Measurements from ENCODE around the gene STX8.

The STX8 gene

DNA sequence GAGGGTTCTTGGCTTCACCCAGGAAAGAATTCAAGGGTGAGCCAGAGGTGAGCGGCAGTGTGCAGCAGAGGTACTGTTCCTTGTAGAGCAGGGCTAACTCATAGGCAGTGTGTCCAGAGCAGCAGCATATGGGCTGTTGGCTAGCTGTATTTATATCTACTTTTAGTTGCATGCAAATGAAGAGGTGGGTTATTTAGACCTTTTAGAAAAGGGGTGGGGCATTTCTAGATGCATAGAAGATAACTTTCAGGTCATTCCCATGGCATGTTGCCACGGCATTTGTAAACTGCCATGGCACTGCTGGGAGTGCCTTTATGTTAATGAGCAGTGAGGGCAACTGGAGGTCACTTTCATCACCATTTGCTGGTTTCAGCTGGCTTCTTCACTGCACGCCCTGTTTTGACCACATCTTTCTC, 141.0 kb downstream of the STX8 start:
- DNase-seq: no peak

DNA sequence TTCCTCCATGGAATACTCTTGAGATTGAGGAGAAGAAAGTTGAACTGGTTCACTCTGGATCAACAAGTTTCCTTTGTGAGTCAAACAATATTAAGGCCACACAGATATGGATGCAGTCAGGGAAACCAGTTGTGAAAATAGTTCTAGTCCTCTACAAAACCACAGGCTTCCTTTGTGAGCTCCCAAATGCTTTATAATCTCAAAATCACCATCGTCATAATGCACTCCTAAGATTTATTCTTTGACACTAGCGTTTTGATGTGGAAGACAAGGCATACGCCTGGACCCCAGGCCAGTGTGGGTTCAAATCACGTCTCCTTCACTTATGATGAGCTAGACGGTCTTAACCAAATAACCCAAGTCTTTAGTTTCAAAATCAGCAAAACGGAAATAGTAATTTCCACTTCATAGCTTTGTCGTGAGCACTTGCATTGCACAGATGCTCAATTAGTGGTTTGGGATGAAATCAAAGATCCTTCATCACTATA, 142.6 kb downstream of the STX8 start:
- DNase-seq: no peak

GRCh38 chr17:9432134-9432885, 143.3 kb downstream of the STX8 start:
- no peak for DNase-seq

DNA sequence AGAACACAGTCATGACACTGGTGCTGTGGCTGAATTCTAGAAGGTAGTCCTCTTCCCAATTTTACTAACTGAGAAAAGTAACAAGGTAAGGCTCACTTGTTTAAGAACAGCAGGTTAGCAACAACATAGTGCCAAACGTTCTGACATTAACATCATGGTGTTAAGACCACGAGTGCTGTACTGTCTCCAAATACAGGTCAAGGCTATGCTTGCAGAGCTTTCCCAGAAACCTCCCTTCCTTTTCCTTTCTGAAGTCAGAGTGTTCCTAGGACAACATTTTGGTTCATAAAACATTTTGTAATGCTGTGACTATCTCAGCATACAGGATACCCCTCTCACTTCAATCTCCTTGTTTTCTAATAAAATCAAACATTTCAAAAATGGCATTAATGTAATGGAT, 144.0 kb downstream of the STX8 start:
- DNase-seq: no peak

DNA sequence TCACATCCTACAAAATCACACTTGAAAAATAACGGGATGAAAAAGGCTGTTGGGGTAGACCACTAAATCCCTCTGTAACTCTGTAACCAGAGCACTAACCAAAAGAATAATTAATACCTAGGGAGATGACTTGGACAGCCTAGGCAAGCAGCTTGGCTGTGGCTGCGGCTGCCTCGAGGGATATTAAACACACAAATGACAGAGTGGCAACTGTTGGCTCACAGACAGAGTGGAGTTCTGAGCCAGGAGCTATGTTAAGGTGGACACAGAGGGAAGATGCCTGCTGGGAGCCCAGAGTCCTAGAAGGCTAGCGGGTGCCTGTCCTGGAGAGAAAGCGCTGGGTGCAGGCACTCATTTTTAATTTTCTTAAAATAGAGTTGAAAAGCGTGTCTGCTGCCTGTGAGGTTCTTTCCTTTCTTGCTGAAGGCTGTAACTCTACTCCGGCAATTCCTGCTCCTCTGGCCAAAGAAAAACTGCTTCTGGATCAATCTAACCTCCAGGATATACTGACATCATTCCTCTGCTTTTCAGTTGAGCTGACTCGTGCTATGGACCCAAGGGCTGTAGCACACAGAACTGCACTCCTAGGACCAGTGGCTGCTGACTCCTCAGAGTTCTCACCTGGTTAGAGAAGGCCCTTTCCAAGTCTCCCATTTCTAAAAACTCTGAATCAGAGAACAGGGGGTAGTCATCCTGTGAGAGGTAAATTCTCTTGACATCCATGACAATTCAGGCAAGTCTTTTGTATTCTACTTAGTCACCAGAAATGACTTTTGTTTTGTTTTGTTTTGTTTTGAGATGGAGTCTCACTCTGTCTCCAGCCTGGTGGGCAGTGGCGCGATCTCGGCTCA, 147.9 kb downstream of the STX8 start:
- DNase-seq: no peak

- DNase-seq: no peak
Measured at GRCh38 chr17:9424071-9424640, 151.5 kb downstream of the STX8 start.

- DNase-seq: no peak
Measured at GRCh38 chr17:9421525-9421924, 154.1 kb downstream of the STX8 start.

- DNase-seq: no peak
Measured at GRCh38 chr17:9419932-9420453, 155.6 kb downstream of the STX8 start.

- DNase-seq: no peak
Measured at GRCh38 chr17:9414471-9414870, 161.1 kb downstream of the STX8 start.

DNA sequence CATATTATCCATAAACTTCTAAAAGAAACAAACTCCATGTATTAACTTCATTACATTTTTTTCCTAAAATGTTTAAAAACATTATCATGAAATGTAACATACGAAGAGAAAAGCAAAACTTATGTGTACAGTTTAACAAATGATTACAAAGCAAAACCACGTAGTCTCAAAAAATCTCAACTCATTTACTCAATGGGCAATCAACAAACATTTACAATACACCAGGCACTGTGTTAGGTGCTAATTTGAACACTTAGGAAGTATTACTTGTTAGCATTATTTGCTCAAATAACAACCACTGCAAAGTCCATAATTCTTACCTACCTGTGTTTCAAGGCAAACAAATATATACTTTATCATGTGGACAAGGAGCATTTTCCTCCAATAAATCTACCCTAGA, 164.9 kb downstream of the STX8 start:
- DNase-seq: no peak

GRCh38 chr17:9410301-9410700, 165.3 kb downstream of the STX8 start:
- no peak for DNase-seq

DNA sequence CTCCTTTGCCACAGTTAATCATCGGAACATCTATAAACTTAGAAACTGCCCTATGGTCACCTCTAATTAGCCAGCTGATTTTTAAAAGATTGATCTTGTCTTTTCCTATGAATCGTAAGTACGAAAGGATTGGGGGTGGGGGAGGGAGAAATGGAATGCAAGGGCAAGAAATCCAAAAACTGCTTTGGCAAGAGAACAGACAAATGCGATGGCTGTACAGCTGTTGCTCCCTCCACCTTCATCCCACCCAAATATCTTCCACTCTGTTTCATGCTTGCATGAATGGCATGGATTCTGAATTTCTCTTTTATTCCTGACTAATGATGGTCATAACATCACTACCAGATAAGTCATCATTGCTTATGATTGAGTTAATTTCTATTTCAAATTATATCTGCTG, 165.7 kb downstream of the STX8 start:
- DNase-seq: no peak

GRCh38 chr17:9408868-9409829, 166.5 kb downstream of the STX8 start:
- no peak for DNase-seq

DNA sequence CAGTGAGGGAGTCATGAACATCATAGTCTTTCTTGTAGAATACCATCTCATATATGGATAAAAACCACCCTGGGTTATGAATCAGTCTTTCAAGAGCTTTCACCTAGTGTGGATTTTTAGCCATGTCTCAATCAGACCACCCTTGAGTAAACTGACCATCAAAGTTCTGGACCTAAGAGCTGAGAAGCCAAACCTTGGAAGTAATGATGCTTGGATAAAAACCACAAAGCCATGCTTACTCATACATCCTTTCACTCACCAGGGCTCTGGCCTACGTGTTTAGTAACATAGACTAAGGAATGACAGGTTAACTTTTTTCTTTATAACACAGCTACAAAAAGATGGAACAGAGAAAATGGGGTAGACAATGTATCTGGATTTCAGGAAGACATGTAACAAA, 167.2 kb downstream of the STX8 start:
- DNase-seq: no peak

DNA sequence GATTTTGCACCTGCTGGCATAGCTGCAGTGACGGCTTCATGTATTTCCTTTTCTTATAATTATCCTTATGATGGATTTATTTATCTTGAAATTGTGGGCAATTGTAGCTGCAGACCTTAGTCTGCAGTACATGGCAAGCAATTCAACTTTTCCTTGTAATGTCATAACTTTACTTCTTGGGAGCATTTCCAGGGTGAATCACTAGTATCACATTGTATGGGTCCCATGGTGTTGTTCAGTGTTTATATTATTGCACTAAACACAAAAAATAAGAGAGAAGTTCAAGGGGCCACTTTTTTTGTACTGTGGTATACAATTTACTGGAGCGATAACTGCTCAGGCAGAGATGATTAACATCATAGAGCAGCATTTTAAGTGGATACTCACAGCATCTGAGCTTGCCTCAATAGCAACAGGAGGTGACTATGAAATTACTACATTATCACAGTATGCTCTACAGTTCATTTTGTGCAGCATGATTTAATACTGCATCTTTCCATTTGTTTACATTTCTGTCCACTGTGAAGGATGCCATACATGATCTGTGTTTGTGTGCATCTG, 169.5 kb downstream of the STX8 start:
- DNase-seq: no peak

GRCh38 chr17:9403257-9403656, 172.4 kb downstream of the STX8 start:
- no peak for DNase-seq

- no peak for DNase-seq
Measured at GRCh38 chr17:9402590-9403199, 172.9 kb downstream of the STX8 start.

- no peak for DNase-seq
Measured at GRCh38 chr17:9401434-9401833, 174.2 kb downstream of the STX8 start.

DNA sequence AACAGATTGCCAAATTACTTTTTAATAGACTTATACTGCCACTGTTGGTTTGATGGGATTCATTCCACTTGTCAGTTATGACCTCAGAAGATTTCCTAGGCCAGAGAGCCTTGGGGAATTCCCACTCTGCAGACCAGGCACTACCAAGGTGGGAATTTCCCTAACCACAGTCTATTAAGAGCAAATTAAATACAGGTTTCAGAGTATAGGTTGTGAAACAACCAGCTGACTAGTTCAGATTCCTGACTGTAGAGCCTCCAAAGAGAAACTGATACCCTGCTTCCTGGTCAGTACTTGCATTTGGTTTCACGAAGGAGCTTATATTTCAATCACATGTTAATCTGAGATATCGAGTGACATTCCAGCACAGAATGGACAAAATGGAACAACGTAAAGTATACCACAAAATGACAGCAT, 186.5 kb downstream of the STX8 start:
- DNase-seq: no peak

GRCh38 chr17:9386401-9386800, 189.2 kb downstream of the STX8 start:
- DNase-seq: no peak

- no peak for DNase-seq
Measured at GRCh38 chr17:9383826-9384225, 191.8 kb downstream of the STX8 start.

DNA sequence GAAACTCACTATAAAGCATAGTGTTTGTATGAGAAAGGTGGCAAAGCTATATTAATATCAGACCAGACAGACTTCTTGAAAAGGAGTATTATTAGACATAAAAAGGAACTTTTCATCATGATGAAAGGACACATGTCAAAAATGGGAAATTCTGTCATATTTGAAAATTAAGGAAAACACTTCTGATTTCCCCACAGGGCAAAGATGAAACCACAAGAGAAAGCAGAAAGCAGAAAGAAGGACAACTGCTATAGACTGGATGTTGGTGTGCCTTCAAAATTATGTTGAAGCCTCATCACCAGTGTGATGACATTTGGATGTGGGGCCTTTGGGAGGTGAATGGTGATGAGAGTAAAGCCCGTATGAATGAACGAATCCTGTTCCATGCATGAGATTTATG, 193.0 kb downstream of the STX8 start:
- DNase-seq: no peak
